Endothelial cell of umbilical vein (primary cell): ENCODE measurements around the gene POU5F1. TPM values are rescaled to one million over a fixed set of nuclear protein-coding genes. Genes with fewer than 3 reads are reported as not detected.

ENCODE experiments used
- BruUV-seq: library from RNA; stranded (reverse); fragments of 400-500 nt; replicated peaks from 2 replicates; lab custom pipeline; 2021; lab: Mats Ljungman, UMichigan
- CTCF ChIA-PET: fragments of 300-600, 350-600 bp; sonication (Branson Sonifier 250); formaldehyde crosslinking; loops from one replicate; lab custom pipeline; 2021; ENCODE audit warnings: antibody characterized with exemption, inconsistent platforms; lab: Charles Lee
- POLR2A ChIA-PET: fragments of 300-600, 350-600 bp; sonication (Branson Sonifier 250); formaldehyde crosslinking; loops from one replicate; lab custom pipeline; 2021; ENCODE audit warnings: antibody characterized with exemption, inconsistent platforms; lab: Charles Lee
- DNase-seq: peaks from one replicate; pipeline ENCODE4 v3.0.0-alpha.2; 2011; ENCODE audit warnings: low read depth, low spot score
- FAIRE-seq: peaks from 2 replicates; lab custom pipeline; 2011; peaks lifted over from hg19 to GRCh38; lab: Jason Lieb, UNC
- H2AFZ ChIP-seq: 2 replicates; pipeline ENCODE4 v1.6.0; 2012; ENCODE audit warnings: low read depth, low read length, control low read depth, inconsistent platforms
- H3K27ac ChIP-seq: 2 replicates; pipeline ENCODE4 v1.5.1; 2011; ENCODE audit warnings: low read depth, mild to moderate bottlenecking, control low read depth, low read length, moderate library complexity; ENCODE audit not compliant: insufficient read depth
- H3K27me3 ChIP-seq, 2 experiments: 2 replicates each; pipeline versions ENCODE4 v1.6.0 to v1.6.1; 2011; ENCODE audit warnings: low read length in 2 of 2, mixed read lengths in 1 of 2; ENCODE audit not compliant: control insufficient read depth in 2 of 2, insufficient read depth in 2 of 2
- H3K36me3 ChIP-seq, 2 experiments: 2 replicates in 1 of 2; 3 replicates in 1 of 2; pipeline ENCODE4 v1.5.1; 2011; ENCODE audit warnings: low read length in 2 of 2, mild to moderate bottlenecking in 1 of 2, moderate library complexity in 1 of 2; ENCODE audit not compliant: control insufficient read depth in 2 of 2, insufficient read depth in 2 of 2; ENCODE audit errors: extremely low read depth in 1 of 2
- H3K4me1 ChIP-seq: 3 replicates; pipeline ENCODE4 v1.5.1; 2011; ENCODE audit warnings: mild to moderate bottlenecking, low read length; ENCODE audit not compliant: control insufficient read depth, insufficient read depth; ENCODE audit errors: extremely low read depth
- H3K4me2 ChIP-seq: 2 replicates; pipeline ENCODE4 v1.6.1; 2011; ENCODE audit warnings: low read length, control low read depth, mixed read lengths; ENCODE audit not compliant: insufficient read depth
- H3K4me3 ChIP-seq, 3 experiments: fragments of 200-600 bp in 1 of 3; sonication (generic), shearing (Covaris generic) in 1 of 3; replicated peaks in 1 of 3; 2 replicates each; pipeline ENCODE4 v1.5.1; 2011 to 2016; ENCODE audit warnings: control low read depth in 3 of 3, low read length in 3 of 3, mild to moderate bottlenecking in 2 of 3, inconsistent platforms in 1 of 3, low read depth in 1 of 3, moderate library complexity in 1 of 3; ENCODE audit not compliant: insufficient read depth in 1 of 3
- H3K79me2 ChIP-seq: 2 replicates; pipeline ENCODE4 v1.6.0; 2012; ENCODE audit warnings: low read length, inconsistent platforms; ENCODE audit not compliant: control insufficient read depth, insufficient read depth
- H3K9ac ChIP-seq: replicated peaks from 2 replicates; pipeline ENCODE3; 2011; ENCODE audit warnings: low read length, control low read depth; ENCODE audit not compliant: insufficient read depth; ENCODE audit errors: extremely low read depth
- H3K9me1 ChIP-seq: replicated peaks from 3 replicates; pipeline ENCODE4 v1.6.0; 2011; ENCODE audit warnings: mild to moderate bottlenecking, low read length; ENCODE audit not compliant: control insufficient read depth, insufficient read depth; ENCODE audit errors: extremely low read depth
- H3K9me3 ChIP-seq: replicated peaks from 2 replicates; pipeline ENCODE4 v1.5.1; 2012; ENCODE audit warnings: low read length, inconsistent platforms; ENCODE audit not compliant: control insufficient read depth, insufficient read depth
- H4K20me1 ChIP-seq: replicated peaks from 2 replicates; pipeline ENCODE3; 2011; ENCODE audit warnings: mild to moderate bottlenecking, low read length; ENCODE audit not compliant: control insufficient read depth, insufficient read depth; ENCODE audit errors: extremely low read depth
- EZH2 ChIP-seq: IDR thresholded peaks from 2 replicates; pipeline ENCODE4 v1.6.1; 2012; ENCODE audit warnings: borderline replicate concordance, low read depth, mild to moderate bottlenecking, moderate library complexity, low read length, inconsistent platforms; ENCODE audit not compliant: severe bottlenecking
- FOS ChIP-seq: IDR thresholded peaks from 2 replicates; pipeline ENCODE4 v1.6.1; 2011; ENCODE audit warnings: mild to moderate bottlenecking, low read length, moderate library complexity, borderline replicate concordance; ENCODE audit not compliant: insufficient read depth
- GATA2 ChIP-seq: IDR thresholded peaks from 2 replicates; pipeline ENCODE4 v1.7.0; 2011; ENCODE audit warnings: low read depth, mild to moderate bottlenecking, moderate library complexity, mixed read lengths, low read length; ENCODE audit not compliant: insufficient read length, insufficient read depth
- JUN ChIP-seq: IDR thresholded peaks from 2 replicates; pipeline ENCODE4 v1.6.1; 2011; ENCODE audit warnings: borderline replicate concordance, low read depth; ENCODE audit not compliant: insufficient read length, insufficient read depth
- POLR2A ChIP-seq: IDR thresholded peaks from 2 replicates; pipeline ENCODE4 v1.6.1; 2012; ENCODE audit warnings: low read depth, mild to moderate bottlenecking, control low read depth, low read length
- POLR2AphosphoS5 ChIP-seq: IDR thresholded peaks from 2 replicates; pipeline ENCODE4 v1.6.1; 2012; ENCODE audit warnings: low read depth, mild to moderate bottlenecking, control low read depth, low read length, moderate library complexity; ENCODE audit not compliant: insufficient read depth
- dilution Hi-C: fragments of 300-500 bp; cut with MboI; formaldehyde crosslinking; loops from one replicate; pipeline ENCODE4 v1.15.0; 2019; ENCODE audit warnings: low sequenced_read_pairs; ENCODE audit not compliant: extremely low pct_ligation_motif_present
- intact Hi-C: fragments of 100-400 bp; cut with micrococcal nuclease; formaldehyde crosslinking; loops from one replicate; pipeline ENCODE4 v1.10.0; 2022
- polyA plus RNA-seq, 4 experiments: library from polyadenylated mRNA; depleted of rRNA in 3 of 4; stranded (reverse) in 3 of 4; unstranded in 1 of 4; fragments of >200 nt; gene quantifications; 2 replicates each; pipeline versions ENCODE4 v1.2.1 to v1.2.3, GENCODE V29; 2011 to 2012; ENCODE audit warnings: missing spikeins in 1 of 4
- total RNA-seq: library from RNA; stranded (reverse); gene quantifications from 2 replicates; pipeline ENCODE4 v1.2.3, GENCODE V29; 2021
- TF ChIP-seq, protein P1 (sequence below): IDR thresholded peaks from 2 replicates; pipeline ENCODE4 v1.6.1; 2011; ENCODE audit not compliant: insufficient read depth, insufficient read length
- TF ChIP-seq, protein P2 (sequence below), 2 donors: IDR thresholded peaks; 1 replicate in 1 of 2; 2 replicates in 1 of 2; pipeline ENCODE4 v1.5.1; 2011; ENCODE audit warnings: low read length in 2 of 2, mild to moderate bottlenecking in 2 of 2, moderate library complexity in 2 of 2, control low read depth in 1 of 2, inconsistent platforms in 1 of 2, low read depth in 1 of 2; ENCODE audit not compliant: insufficient read depth in 1 of 2; ENCODE audit errors: extremely low read depth in 1 of 2

Gene POU5F1
- total and polyA plus RNA-seq, 2 donors (not counting 3 experiments of a cell fraction or from before 2014, with no cell fraction given), result 0.63 TPM; not detected in 1

DNA sequence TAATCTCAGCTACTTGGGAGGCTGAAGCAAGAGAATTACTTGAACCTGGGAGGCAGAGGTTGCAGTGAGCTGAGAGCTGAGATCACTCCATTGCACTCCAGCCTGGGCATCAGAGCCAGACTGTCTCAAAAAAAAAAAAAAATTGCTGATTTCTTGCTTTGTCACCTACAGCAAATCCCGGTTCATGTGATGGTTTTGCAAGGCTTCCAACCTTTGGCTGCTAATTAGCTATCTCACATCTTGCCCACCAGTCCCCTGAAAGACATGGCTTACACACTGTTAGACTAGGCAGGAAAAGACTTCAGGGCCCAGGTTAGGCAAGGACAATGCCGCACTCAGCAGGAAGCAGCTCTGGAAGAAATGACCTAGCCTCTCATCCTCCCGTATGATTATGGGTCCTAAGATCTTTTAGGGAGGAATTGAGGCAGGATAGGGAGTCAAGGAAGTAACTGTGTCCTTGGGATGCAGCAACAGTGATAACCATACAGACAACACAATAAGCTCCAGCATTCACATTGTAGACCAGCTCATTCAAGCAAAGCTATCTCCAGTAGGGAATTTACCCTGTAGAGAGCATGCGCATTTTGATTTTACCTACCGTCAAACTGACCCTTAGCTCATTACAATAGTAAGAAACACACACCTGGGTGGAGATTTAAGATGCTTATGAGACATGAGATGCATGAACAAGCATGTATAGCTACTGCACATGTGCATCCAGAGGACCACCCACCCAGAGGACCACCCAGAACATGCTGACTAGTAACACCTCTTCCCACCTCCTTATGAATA is 40.5 kb upstream of the POU5F1 start:
- no peaks in the 10 kb centered on the region for H3K36me3 ChIP-seq
- intact Hi-C loops (no loop called here), dilution Hi-C loops (no loop called here)
- no peak overlapping the region for H3K27ac ChIP-seq
- peaks cover 0 to 10% of the 10 kb centered on the region in 2 experiments for H3K27me3 ChIP-seq
- DNase-seq, result no peak
- no peak for FAIRE-seq
- ChIA-PET CTCF (interaction anchor here (0.8 to 1.9 kb wide), 6 partner anchors 12 to 156 kb away, joined by 3 to 8 read pairs (median 4); no protein-coding TSS in a partner anchor), POLR2A (no interaction called here)
- H4K20me1 ChIP-seq, result no peaks in the 10 kb centered on the region
- BruUV-seq, result no TSS peak
- H3K9ac ChIP-seq, result no peak overlapping the region
- no peaks in the 10 kb centered on the region for H3K79me2 ChIP-seq
- H3K4me3 ChIP-seq, result no peak overlapping the region
- no peaks in the 10 kb centered on the region for H3K9me3 ChIP-seq
- TF ChIP-seq FOS (no peak), POLR2AphosphoS5 (no peak), EZH2 (no peak), POLR2A (no peak), GATA2 (no peak), JUN (no peak)
- TF ChIP-seq, protein P1, sequence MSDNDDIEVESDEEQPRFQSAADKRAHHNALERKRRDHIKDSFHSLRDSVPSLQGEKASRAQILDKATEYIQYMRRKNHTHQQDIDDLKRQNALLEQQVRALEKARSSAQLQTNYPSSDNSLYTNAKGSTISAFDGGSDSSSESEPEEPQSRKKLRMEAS, result no peak
- TF ChIP-seq, protein P2, sequence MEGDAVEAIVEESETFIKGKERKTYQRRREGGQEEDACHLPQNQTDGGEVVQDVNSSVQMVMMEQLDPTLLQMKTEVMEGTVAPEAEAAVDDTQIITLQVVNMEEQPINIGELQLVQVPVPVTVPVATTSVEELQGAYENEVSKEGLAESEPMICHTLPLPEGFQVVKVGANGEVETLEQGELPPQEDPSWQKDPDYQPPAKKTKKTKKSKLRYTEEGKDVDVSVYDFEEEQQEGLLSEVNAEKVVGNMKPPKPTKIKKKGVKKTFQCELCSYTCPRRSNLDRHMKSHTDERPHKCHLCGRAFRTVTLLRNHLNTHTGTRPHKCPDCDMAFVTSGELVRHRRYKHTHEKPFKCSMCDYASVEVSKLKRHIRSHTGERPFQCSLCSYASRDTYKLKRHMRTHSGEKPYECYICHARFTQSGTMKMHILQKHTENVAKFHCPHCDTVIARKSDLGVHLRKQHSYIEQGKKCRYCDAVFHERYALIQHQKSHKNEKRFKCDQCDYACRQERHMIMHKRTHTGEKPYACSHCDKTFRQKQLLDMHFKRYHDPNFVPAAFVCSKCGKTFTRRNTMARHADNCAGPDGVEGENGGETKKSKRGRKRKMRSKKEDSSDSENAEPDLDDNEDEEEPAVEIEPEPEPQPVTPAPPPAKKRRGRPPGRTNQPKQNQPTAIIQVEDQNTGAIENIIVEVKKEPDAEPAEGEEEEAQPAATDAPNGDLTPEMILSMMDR (IDR thresholded peaks at IDR 0.05; ENCODE audit: extremely low read depth in 1 of 2, insufficient read depth in 1 of 2, low read depth in 1 of 2, low read length in 2 of 2), result no peak
- no peak overlapping the region for H3K4me2 ChIP-seq
- no peaks in the 10 kb centered on the region for H3K4me1 ChIP-seq
- no peaks in the 10 kb centered on the region for H3K9me1 ChIP-seq
- H2AFZ ChIP-seq, result no peak overlapping the region
